Esophagus muscularis mucosa (tissue), 4 donors: ENCODE data around the gene PZP. TPM values are rescaled to one million over a fixed set of nuclear protein-coding genes. Genes with fewer than 3 reads are reported as not detected.

ENCODE experiments used
- DNase-seq: peaks from one replicate; pipeline ENCODE4 v3.0.0-alpha.2; 2017; ENCODE audit errors: extremely low spot score
- H3K27ac ChIP-seq, 4 donors: fragments of 200-600 bp; sonication (generic); replicated peaks in 1 of 4; 1 replicate in 3 of 4; 2 replicates in 1 of 4; pipeline ENCODE4 v1.5.1; 2016 to 2019; ENCODE audit warnings: mild to moderate bottlenecking in 1 of 4
- H3K27me3 ChIP-seq, 4 donors: fragments of 200-600 bp; sonication (generic); one replicate each; pipeline versions ENCODE4 v1.5.1 to v1.6.0; 2016 to 2019
- H3K36me3 ChIP-seq, 4 donors: fragments of 200-600 bp; sonication (generic); one replicate each; pipeline ENCODE4 v1.5.1; 2016 to 2019
- H3K4me1 ChIP-seq, 4 donors: fragments of 200-600 bp; sonication (generic); one replicate each; pipeline ENCODE4 v1.5.1; 2016 to 2019
- H3K4me3 ChIP-seq, 4 donors: fragments of 200-600 bp; sonication (generic); 1 replicate in 2 of 4; 2 replicates in 2 of 4; pipeline ENCODE4 v1.5.1; 2016 to 2019; ENCODE audit warnings: mild to moderate bottlenecking in 4 of 4, moderate library complexity in 1 of 4
- H3K9me3 ChIP-seq, 4 donors: fragments of 200-600 bp; sonication (generic); 1 replicate in 3 of 4; 2 replicates in 1 of 4; pipeline ENCODE4 v1.5.1; 2016 to 2019
- EP300 ChIP-seq: sonication (generic); formaldehyde crosslinking; IDR thresholded peaks from one replicate; pipeline ENCODE4 v1.6.1; 2017; ENCODE audit warnings: antibody characterized with exemption
- POLR2A ChIP-seq: fragments of 450-650 bp; IDR thresholded peaks from one replicate; pipeline ENCODE4 v1.6.1; 2017; ENCODE audit warnings: antibody characterized with exemption, moderate library complexity, mild to moderate bottlenecking, low read depth
- POLR2AphosphoS5 ChIP-seq, 2 donors: sonication (generic); formaldehyde crosslinking; IDR thresholded peaks; one replicate each; pipeline ENCODE4 v1.6.1; 2017; ENCODE audit warnings: antibody characterized with exemption in 2 of 2
- WGBS: methylation state at CpG from one replicate; pipeline ENCODE4 v1.1.5; 2018; 5-methylcytosine and 5-hydroxymethylcytosine counted together
- intact Hi-C: fragments of 100-400 bp; cut with DNase I; formaldehyde crosslinking; loops from one replicate; pipeline ENCODE4 v1.15.1; 2023
- total RNA-seq, 4 donors: library from RNA; depleted of rRNA; stranded (reverse); fragments of >200 nt; gene quantifications; one replicate each; pipeline versions ENCODE4 v1.1.0 to v1.2.1, GENCODE V29; 2016
- TF ChIP-seq, protein P1 (sequence below), 3 experiments: fragments of 200-600 bp in 2 of 3; fragments of 450-650 bp in 1 of 3; sonication (generic) in 2 of 3; IDR thresholded peaks; one replicate each; pipeline ENCODE4 v1.5.1; 2017 to 2019; ENCODE audit warnings: antibody characterized with exemption in 3 of 3, mild to moderate bottlenecking in 2 of 3, moderate library complexity in 1 of 3

PZP gene
- total RNA-seq, 4 donors from 2014 or later, result 0.06 to 1.2 TPM; not detected in 2

DNA sequence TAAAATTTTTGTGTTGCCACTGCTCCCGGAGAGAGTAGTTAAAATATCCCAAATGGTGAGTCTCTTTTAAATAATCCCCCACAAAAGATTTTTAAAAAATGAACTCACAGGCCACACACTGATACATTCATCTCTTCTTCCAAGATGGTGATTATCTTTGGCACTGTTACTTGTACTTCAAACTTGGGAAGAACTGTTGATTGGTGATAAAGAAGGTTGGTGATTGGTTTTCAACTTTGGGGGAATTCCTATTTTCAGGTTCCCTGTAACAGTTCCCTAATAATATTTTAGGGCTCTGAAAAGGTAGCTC lies 99.0 kb downstream of the PZP start:
- H3K27ac ChIP-seq, result no peak overlapping the region
- no peaks in the 10 kb centered on the region for H3K27me3 ChIP-seq
- H3K4me3 ChIP-seq, result no peak overlapping the region
- TF ChIP-seq, protein P1, sequence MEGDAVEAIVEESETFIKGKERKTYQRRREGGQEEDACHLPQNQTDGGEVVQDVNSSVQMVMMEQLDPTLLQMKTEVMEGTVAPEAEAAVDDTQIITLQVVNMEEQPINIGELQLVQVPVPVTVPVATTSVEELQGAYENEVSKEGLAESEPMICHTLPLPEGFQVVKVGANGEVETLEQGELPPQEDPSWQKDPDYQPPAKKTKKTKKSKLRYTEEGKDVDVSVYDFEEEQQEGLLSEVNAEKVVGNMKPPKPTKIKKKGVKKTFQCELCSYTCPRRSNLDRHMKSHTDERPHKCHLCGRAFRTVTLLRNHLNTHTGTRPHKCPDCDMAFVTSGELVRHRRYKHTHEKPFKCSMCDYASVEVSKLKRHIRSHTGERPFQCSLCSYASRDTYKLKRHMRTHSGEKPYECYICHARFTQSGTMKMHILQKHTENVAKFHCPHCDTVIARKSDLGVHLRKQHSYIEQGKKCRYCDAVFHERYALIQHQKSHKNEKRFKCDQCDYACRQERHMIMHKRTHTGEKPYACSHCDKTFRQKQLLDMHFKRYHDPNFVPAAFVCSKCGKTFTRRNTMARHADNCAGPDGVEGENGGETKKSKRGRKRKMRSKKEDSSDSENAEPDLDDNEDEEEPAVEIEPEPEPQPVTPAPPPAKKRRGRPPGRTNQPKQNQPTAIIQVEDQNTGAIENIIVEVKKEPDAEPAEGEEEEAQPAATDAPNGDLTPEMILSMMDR (IDR thresholded peaks at IDR 0.05), result no peak
- no peak for TF ChIP-seq POLR2A
- TF ChIP-seq POLR2AphosphoS5 (IDR thresholded peaks at IDR 0.05), result no peak
- TF ChIP-seq EP300, result no peak
- 90% methylated on average over 1 of the region's 1 CpG for WGBS
- peaks cover 48 to 95% (median 73%) of the 10 kb centered on the region in 4 donors for H3K36me3 ChIP-seq
- no peaks in the 10 kb centered on the region for H3K9me3 ChIP-seq
- no peak for DNase-seq
- intact Hi-C loops, result loop anchor here (5.0 kb wide), 1 partner anchor 42 kb away; no protein-coding TSS in a partner anchor
- H3K4me1 ChIP-seq, result peaks cover 6 to 30% (median 21%) of the 10 kb centered on the region in 4 donors

DNA sequence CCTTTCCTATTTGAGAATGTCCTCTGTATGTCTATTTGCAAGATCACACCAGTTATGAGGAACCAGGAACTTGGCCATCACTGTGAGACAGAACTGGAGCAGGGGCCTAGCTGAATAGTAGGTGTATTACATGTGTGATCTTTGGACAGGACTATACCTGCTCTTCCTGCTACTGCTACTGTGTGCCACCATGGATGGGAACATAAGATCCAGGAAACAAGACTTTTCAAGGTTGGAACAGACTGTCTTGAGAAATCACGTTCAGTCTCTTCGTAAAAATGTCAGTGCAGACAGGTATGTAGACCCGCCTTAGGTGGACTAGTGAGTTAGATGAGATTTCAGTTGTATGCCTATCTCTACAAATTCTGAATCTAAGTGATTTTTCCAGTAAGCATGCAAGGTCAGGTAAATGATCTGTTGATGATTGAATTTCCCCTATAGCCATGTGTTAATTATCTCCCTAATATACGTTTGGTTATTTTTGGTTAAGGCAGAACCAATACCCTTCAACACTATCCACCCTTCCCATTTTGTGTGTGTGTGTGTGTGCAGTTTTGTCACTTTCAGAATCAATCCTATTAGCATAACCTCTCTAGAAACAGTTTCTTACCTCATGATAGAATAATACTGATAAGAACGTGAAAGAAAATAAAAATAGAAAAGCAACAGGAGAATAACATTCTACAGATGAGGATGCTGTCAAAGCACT lies 99.5 kb downstream of the PZP start:
- no peak overlapping the region for H3K4me3 ChIP-seq
- H3K27ac ChIP-seq, result no peak overlapping the region
- WGBS, result 81% methylated on average over 5 of the region's 5 CpGs
- H3K27me3 ChIP-seq, result no peaks in the 10 kb centered on the region
- no peaks in the 10 kb centered on the region for H3K9me3 ChIP-seq
- peaks cover 53 to 100% (median 78%) of the 10 kb centered on the region in 4 donors for H3K36me3 ChIP-seq
- TF ChIP-seq EP300, result no peak
- intact Hi-C loops, result loop anchor here (5.0 kb wide), 1 partner anchor 41 kb away; no protein-coding TSS in a partner anchor
- no peak for DNase-seq
- peaks cover 6 to 25% (median 18%) of the 10 kb centered on the region in 4 donors for H3K4me1 ChIP-seq

DNA sequence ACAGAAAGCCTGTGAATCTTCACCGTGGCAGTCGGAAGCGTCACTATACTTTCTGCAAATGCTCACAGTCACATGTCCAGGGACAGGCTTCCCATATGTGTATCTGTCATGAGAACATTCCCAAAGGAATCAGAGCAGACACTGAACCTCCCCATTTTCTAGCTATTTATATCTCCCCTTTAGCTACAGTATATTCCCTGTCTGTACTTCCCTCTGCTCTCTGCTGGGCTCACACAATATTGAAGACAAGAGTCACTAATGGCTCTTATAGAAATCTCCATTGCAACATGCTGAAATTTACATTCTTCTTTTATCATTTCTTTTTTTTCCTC lies 100.7 kb downstream of the PZP start:
- no peak overlapping the region for H3K4me3 ChIP-seq
- peaks cover 6 to 15% (median 12%) of the 10 kb centered on the region in 4 donors for H3K4me1 ChIP-seq
- no peaks in the 10 kb centered on the region for H3K9me3 ChIP-seq
- H3K27me3 ChIP-seq, result no peaks in the 10 kb centered on the region
- no peak overlapping the region for H3K27ac ChIP-seq
- intact Hi-C loops, result loop anchor here (5.0 kb wide), 1 partner anchor 40 kb away; no protein-coding TSS in a partner anchor
- no peak for DNase-seq
- TF ChIP-seq, protein P1 (IDR thresholded peaks at IDR 0.05), result no peak
- TF ChIP-seq POLR2A (no peak), EP300 (no peak), POLR2AphosphoS5 (IDR thresholded peaks at IDR 0.05) (no peak)
- peaks cover 63 to 100% (median 84%) of the 10 kb centered on the region in 4 donors for H3K36me3 ChIP-seq
- 75% methylated on average over 3 of the region's 3 CpGs for WGBS

GRCh38 chr12:9106610-9107541 lies 101.3 kb downstream of the PZP start:
- H3K36me3 ChIP-seq, result peaks cover 63 to 100% (median 84%) of the 10 kb centered on the region in 4 donors
- intact Hi-C loops, result loop anchor here (5.0 kb wide), 1 partner anchor 40 kb away; no protein-coding TSS in a partner anchor
- 93% methylated on average over 11 of the region's 11 CpGs for WGBS

More at GRCh38 chr12:9106610-9107541, 101.3 kb downstream of the PZP start:
- H3K9me3 ChIP-seq, result no peaks in the 10 kb centered on the region
- no peak for DNase-seq
- H3K4me3 ChIP-seq, result no peak overlapping the region
- H3K4me1 ChIP-seq, result peaks cover 5 to 9% (median 8%) of the 10 kb centered on the region in 4 donors
- no peak overlapping the region for H3K27ac ChIP-seq
- TF ChIP-seq EP300 (no peak), POLR2A (no peak), POLR2AphosphoS5 (IDR thresholded peaks at IDR 0.05) (no peak)
- TF ChIP-seq, protein P1 (IDR thresholded peaks at IDR 0.05), result no peak
- no peaks in the 10 kb centered on the region for H3K27me3 ChIP-seq
